GM12872 (cell line): ENCODE results near the gene SFTA2.

Experiments used
- TF ChIP-seq, protein P1 (sequence below): IDR thresholded peaks from 3 replicates; pipeline ENCODE4 v1.5.1; 2011; ENCODE audit warnings: low read depth, mild to moderate bottlenecking, low read length, moderate library complexity; ENCODE audit not compliant: insufficient read depth

Gene SFTA2

DNA sequence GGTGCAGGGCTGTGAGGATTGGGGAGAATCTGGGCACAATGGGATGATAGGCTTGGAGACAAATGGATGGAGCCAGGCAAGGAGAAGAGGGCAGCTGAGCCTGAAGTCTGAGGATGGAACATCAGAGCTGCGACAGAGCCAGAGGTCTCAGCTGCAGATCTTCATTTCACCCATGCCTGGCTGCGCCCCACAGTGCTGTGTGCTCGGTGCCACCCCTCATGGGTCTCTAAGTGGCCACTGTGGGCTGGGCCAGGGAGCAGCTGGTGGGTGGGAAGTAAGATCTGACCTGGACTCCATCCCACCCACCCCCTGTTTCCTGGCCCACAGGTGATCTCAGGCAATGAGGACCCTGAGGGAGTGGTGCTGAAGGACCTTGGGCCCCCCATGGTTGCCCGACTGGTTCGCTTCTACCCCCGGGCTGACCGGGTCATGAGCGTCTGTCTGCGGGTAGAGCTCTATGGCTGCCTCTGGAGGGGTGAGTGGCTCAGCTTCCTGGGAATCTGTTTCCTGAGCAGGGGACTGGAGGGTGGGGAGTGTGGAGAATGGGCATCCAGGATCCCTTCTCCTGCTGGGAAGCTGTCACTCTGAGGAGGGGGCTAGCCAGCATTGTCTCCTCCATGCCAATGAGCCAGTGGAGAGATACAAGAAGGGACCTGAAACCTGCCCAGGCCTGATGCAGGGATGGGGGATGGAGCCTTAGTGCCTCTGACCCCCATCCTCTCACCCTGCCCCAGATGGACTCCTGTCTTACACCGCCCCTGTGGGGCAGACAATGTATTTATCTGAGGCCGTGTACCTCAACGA, 41.1 kb downstream of the SFTA2 start:
- TF ChIP-seq, protein P1, sequence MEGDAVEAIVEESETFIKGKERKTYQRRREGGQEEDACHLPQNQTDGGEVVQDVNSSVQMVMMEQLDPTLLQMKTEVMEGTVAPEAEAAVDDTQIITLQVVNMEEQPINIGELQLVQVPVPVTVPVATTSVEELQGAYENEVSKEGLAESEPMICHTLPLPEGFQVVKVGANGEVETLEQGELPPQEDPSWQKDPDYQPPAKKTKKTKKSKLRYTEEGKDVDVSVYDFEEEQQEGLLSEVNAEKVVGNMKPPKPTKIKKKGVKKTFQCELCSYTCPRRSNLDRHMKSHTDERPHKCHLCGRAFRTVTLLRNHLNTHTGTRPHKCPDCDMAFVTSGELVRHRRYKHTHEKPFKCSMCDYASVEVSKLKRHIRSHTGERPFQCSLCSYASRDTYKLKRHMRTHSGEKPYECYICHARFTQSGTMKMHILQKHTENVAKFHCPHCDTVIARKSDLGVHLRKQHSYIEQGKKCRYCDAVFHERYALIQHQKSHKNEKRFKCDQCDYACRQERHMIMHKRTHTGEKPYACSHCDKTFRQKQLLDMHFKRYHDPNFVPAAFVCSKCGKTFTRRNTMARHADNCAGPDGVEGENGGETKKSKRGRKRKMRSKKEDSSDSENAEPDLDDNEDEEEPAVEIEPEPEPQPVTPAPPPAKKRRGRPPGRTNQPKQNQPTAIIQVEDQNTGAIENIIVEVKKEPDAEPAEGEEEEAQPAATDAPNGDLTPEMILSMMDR: no peak

DNA sequence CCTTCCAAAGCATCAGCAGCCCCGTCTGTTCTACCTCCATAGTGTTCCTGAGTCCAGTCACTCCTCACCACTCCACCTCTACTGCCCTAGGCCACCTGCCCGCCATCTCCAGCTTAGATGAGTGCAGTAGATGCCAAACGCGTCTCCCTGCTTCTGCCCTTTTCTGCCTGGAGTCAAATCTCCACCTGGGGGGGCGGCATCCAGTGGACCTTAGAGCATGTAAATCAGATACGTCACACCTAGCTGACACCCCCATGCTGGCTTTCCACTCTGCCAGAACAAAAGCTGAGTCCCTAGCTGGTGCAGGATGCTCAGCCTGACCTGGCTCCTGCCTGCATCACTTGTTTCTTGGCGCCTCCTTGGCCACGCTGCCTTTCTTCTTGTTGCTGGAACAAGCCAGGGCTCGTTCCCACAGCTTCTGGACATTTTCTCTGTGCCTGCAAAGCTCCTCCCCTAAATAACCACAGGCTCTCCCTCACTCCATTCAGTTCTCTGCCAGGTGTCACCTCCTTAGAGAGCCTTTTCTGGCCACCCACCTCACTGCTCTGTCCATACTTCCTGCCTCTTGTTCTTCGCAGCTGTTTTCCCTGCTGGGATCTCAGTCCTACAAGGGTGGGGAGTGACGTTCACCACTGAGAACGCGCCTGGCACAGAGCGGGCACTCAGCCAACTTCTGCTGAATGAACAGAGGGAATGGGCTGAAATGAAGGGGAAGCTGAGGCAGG, 41.9 kb downstream of the SFTA2 start:
- TF ChIP-seq, protein P1: no peak

DNA sequence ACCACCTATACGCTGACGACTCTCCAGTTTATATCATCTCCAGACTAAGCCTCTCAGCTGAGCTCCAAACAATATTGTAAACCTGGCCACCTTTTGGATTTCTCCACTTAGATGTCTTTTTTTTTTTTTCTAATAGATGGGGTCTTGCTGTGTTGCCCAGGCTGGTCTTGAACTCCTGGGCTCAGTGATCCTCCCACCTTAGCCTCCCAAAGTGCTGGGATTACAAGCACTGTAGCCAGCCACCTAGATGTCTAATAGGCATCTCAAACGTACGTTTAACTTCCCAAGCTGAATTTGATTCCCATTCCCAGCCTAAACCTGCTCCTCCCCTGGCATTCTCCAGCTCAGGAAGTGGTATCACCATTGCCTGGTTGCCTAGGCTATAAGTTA, 42.5 kb downstream of the SFTA2 start:
- TF ChIP-seq, protein P1: no peak

DNA sequence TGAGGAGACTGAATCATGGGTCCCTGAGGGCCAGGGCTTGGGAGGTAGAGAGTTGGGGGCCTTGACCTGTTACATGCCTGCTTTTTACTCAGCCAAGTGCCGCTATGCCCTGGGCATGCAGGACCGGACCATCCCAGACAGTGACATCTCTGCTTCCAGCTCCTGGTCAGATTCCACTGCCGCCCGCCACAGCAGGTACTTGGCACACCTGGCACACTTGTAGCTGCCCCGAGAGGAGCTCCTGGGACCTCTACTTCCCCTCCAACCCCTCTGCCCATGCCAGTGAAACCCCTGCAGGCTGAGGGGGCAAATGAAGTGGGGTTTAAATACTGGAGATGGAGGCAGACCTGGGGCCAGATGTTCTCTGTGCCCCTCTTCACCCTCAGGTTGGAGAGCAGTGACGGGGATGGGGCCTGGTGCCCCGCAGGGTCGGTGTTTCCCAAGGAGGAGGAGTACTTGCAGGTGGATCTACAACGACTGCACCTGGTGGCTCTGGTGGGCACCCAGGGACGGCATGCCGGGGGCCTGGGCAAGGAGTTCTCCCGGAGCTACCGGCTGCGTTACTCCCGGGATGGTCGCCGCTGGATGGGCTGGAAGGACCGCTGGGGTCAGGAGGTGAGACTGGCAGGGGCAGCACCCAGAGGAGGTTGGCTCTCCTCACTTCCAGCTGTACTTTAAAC, 43.0 kb downstream of the SFTA2 start:
- TF ChIP-seq, protein P1: no peak

DNA sequence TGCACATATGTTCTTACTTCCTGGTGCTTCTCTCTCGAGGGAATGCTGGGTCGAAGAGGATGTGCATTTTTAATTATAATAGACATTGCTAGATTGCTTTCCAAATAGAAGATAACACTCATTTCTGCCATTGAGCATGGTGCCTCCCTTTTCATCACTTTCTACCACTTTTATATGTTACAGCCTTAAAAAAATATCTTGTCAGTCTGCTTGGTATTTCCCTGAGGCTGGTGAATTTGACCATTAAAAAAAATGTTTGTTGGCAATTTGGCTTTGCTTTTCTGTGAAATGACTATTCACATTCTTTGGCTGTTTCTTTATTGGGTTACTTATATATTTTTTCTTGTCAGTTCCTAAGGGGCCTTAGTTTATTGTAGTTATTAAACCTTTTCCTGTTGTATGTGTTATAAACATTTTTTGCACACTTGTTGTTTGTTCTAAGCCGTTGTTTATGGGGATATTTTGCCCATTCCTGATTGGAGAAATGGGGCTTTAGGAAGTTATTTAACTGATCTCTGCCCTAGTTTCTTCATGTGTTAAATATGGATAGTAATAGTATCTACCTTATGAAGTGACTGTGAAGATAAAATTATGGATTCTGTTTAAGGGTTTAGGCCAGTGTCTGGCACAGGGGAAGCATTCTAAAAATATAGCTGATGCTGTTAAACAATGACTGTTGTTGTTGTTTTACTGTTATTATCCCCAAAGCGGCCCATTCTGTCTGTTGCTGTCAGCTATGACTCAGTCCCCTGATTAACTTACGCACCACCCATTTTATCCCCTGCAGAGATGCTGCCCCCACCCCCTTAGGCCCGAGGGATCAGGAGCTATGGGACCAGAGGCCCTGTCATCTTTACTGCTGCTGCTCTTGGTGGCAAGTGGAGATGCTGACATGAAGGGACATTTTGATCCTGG, 43.8 kb downstream of the SFTA2 start:
- TF ChIP-seq, protein P1: no peak

DNA sequence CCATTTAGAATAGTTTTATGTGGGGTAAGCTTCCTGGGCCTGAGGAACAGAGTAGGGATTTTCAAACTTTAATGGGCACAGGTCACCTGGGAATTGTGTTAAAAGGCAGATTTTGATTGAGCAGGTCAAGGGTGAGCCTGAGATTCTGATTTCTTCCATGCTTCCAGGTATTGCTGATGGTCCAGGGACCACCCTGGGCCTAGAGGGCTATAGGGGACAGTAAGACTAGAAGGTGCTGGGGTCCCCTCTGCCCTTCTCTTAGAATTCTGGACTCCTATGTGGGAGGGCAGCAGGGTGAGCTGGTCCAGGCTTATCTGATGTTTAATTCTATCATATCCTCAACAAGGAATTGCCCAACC, 45.1 kb downstream of the SFTA2 start:
- TF ChIP-seq, protein P1: no peak
